NK-92 treated with Interleukin-12 subunit alpha and Interleukin-12 subunit beta, amount 100 ng/mL, for 24 hours (cell line): ENCODE measurements around the gene MKNK2.
"Not testable (repeated sequence)": the region's sequence is repeated elsewhere in the genome, so short reads cannot be mapped to it uniquely, and the experiment has no call there.

Source experiments
- DNase-seq: peaks from one replicate; lab custom pipeline; 2025; lab: John Stamatoyannopoulos, UW

The MKNK2 gene

DNA sequence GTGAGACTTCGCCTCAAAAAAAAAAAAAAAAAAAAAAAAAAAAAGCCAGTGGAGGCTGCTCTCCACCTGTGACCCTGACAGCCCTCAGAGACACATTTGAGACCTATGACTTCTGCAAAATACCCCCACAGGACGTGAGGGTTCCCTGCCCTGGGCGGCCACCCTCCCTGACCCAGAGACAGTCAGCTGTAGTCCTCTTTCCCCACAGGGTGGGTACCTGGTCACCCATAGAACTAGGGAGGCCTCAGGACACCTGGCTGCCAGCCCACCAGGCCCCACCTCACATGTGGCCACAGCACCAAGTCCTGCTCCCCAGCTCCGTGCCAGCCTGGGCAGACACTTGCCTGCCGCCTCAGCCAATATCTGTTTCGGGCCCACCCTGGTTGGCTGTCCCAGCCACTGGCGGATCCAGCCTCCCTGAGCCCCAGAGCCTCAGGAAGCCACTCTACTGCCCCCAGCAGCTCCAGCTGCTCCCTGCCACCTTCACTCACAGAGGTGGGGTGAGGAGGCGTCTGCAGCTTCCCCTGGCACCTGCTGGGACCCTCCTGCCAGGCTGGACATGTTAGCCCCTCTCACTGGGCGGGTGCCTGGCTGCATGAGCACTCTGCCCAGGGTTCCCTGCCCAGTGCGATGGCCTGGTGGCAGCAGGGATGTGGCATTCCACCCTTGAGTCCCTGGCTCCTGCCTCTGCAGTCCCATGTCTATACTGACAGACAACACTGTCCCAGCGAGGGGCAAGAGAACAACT lies 6.9 kb downstream of the MKNK2 start:
- DNase-seq = no peak

DNA sequence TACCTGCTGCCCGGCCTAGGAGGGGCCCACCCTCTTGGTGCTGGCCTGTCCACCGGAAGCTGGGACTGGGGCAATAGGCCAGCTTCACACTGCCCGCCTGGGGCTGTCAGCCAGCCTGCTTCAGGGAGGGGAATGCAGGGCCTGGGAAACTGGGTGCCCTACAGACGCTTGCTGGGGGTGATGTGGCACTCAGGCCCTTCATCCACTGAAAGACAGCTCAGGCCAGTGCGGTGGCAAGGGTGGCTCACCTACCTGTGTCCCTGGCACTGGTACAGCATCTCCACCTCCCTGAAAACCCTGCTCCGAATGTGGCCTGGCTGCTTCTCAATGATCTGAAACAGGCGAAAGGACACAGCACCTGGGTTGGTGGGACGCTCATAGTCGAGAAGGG lies 7.8 kb downstream of the MKNK2 start:
- no peak for DNase-seq

DNA sequence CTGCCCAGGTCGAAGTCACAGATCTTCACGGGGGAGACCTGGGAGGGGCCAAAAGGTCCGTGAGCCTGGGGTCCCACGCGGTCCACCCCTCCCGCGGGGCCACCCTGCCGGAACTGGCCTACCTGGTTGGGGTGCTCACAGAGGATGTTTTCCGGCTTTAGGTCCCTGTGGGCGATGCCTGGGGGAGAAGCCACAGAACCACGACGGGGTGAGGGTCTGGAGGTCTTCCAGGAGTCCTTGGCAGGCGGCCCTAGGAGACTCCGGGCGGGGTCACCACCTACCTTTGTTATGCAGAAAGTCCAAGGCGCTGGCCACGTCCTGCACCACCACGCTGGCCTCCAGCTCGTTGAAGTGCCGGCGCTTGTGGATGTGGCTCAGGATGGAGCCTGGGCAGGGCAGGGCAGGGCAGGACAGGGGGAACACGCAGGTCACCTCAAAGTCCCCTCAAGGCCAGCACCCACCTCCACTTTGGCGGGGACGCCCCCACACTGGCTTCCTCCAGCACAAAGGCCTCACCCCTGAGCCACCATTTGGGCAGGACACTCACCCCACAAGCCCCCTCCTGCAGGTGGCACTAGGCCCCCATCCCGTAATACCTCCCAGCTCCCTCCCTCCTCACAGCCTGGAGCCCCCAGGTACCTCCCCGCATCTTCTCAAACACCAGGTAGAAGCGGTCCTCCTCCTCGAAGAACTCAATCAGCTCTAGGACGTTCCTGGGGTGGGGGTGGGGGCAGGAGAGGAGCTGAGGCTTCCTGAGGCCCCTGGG lies 8.4 kb downstream of the MKNK2 start:
- no peak for DNase-seq

DNA sequence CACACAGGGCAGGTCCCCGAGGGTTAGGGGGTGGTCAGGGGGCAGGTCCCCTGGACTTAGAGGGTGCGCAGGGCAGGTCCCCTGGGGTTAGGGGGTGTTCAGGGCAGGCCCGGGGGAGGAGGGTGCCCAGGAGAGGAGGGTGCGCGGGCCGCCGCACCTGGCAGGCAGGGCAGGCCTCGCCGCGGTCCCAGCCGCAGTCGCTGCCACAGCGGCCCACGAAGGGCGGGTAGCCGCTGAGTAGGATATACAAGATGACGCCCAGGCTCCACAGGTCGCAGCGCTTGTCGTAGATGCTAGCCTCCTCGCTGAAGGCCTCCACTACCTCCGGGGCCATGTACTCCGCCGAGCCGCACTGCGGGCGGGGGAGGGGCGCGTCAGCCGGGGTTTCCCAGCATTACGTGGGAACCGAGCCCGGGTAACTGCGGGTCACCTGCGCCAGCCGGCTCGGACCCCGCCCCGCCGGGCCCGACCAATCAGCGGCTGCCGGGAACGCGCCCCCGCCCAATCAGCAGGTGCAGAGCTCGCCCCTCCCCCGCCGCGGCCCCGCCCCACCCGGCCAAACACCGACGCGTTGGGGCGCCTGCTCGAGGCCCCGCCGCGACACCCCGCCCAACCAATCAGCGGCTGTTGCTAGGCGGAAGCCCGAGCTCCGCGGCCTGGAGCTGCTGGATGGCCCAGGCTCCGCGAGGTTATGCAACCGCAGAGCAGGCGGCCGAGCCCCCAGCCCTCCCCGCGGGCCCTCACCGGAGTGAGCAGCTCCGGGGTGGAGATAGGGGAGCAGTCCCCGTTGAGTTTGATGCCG lies 9.2 kb downstream of the MKNK2 start:
- peak; percentile 97 for DNase-seq

DNA sequence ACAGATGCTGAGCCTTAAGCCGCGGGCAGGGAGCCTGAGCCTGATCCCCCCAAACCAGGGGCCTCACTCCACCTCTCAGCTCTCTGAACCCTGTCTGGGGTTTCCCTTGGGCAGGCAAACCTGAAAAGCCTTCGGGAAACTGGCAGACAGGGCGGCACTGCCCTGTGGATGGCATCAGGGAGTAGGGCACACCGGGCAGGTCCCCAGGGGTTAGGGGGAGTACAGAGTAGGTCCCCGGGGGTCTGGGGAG lies 9.7 kb downstream of the MKNK2 start:
- no peak for DNase-seq

DNA sequence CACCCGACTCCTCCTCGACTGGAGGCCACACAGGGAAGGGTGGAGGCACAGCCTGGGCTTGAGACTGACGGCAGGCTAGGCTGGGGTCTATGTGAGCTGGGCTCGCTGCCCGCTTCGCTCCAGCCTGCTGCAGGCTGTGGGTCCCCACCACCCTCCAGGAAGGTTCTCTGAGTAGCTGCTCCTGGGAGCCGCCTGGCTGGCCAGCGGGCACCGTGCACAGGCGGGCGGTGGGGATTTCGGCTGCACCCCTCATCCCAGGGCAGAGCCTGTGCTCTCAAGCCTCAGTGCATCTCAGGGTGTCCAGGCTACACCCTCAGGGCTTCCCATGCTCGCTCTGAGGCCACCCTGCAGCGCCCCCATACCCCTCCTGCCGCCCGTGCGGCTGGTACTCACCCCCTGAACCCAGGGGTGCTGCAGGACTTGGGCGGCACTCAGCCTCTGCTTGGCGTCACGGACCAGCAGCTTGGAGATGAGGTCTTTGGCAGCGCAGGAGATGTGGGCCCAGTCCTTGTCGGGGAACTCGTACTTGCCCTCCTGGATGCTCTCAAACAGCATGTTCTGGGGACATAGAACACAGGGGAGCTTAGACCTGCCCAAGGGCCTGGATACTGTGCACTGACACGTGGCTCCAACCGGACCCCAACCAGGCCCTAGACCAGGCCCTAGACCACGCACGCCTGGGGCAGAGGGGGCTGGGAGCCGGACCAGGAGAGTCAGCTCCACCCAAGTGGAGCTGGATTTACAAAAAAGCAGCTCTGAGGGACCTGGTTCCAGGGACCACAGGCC lies 10.2 kb downstream of the MKNK2 start:
- DNase-seq = no peak

DNA sequence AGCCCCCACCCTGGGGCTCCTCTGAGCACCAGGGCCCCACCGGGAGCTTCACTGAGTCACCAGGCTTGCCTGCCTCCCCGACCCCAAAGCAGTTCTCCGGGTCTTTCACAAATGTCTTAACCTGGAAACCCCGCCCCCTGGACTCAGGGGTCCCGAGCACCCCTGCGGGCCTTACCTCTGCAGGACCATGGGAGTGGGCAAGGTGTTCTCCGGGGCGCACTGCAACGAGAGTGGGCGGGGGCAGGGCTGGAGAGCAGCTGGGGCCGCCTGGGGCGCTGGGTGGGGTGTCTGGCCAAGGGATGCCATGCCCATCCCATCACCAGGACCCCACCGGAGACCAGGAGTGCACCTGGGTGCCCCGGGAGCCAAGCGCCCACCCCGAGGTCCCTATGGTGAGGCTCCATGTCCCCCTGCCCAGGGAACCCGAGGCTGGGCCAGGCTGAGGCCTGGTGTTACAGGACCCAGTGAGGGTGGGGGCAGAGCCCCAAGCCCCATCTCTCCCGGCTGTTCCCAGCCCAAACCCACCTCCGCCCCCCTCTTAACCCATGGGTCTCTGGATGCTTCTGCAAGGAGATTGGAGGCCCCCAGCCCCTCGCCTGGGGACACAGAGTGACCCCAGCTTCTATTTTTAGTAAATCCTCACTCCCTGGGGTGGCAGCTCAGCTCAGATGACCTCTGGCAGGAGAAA lies 10.9 kb downstream of the MKNK2 start:
- no peak for DNase-seq

DNA sequence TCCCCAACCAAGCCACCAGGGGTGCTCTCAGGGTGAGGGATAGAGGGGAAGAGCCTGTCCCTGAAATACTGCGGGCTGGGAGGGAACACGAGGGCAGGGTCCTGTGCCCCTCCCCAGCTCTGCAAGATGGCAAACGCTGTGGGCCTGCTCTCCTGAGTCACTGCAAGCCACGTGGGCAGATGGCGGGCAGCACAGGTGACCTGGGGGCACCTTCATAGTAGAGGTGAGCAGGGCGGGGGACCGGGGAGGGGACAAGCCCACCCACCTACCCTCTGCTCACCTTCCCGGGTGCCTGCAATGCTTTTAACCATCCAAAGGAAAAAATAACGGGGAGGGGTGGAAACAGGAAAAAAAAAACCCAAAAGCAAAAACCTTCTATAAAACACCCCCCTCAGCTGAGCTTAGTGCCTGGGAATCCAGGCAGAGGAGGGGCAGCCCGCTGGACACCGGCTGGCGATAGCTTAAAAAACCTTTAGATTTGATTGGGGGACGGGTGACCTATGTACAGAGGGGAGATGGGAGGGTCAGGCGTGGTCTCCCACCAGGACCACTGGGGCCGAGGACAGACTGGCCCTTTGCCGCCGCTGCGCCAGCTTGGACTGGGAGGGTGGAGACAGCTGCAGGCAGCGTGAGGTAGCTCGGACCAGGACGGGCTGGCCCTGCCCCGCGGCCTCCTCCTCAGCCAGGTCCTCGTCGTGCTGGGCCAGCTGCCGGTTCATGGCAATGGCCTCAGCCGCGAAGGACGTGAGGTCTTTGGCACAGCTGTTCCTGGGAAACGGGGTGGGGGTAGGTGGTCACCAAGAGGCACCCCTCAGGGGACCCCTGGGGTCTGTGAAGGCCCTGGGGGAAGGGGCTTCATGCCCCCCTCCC lies 11.7 kb downstream of the MKNK2 start:
- DNase-seq = no peak

DNA sequence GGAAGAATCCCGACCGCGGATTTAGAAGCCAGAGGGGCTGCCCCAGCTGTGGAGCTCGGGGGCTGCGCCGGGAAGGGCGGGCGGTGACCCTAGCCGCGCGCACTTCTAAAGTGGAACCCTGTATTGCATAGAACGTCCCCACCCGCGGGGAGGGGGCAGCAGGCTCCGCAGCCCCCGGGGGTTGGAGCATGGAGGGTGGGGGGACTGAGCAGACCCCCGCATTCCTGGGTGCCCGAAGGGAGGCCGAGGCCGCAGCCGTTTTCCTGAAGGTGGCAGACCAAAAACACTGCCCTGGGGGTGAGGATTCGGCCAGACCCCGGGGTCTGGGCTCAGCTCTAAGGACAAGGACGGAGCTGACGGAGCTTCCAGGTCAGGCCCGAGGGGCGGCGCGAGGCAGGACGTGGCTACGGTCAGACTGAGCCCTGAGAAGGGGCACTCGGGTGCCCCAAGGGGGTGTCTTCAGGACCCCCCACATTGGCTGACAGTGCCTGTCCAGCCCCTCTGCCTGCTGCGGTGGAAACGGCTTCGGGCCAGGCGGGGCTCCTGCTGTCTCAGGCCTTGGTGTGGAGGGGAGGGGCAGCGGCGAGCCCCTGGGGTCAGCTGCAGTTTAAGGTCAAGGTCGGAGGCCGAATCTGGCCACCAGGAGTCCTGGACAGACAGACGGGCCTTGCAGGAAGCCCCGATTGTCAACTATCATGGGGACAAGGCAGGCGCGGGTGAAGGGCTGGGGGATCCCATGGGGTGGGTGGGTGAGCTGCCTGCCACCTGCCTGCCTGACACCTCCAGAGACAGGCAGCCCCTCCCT lies 12.6 kb downstream of the MKNK2 start:
- DNase-seq = no peak

DNA sequence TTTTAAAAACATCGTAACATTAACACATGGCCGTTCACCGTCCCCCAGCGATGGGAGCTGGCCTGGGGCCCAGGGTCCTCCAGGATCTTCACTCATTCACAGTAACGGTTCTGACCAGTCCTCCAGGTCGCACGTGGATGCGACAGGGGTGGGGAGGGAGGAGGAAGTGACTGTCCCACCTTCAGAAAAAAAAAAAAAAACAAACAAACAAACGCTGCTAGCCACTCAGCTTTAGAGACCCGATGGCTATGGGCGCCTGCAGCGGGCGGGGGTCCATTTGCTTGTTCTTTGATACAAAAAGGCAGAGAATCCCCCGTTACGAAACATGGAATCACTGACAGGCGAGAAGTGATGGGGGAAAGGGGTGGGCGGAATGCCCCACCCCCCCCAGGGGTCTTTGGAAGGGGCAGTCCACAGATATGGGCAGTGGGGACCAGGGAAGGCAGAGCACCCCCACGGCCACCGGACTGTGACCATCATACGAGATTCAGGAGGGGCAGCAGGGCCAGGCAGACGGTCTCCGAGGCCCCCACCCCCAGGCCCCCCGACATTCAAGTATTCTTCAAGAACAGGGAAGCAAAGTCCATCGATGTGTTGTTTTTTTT lies 13.3 kb downstream of the MKNK2 start:
- DNase-seq = no peak

DNA sequence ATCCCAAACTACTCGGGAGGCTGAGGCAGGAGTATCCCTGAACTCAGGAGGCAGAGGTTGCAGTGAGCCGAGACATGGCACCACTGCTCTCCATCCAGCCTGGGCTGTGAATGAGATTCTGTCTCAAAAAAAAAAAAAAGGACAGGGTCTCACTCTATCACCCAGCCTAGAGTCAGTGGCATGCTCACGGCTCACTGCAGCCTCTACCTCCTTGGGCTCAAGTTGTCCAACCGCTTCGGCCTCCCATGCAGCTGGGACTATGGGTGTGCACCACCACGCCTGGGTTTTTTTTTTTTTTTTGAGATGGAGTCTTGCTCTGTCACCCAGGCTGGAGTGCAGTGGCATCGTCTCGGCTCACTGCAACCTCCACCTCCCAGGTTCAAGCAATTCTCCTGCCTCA lies 14.6 kb downstream of the MKNK2 start:
- no peak for DNase-seq

DNA sequence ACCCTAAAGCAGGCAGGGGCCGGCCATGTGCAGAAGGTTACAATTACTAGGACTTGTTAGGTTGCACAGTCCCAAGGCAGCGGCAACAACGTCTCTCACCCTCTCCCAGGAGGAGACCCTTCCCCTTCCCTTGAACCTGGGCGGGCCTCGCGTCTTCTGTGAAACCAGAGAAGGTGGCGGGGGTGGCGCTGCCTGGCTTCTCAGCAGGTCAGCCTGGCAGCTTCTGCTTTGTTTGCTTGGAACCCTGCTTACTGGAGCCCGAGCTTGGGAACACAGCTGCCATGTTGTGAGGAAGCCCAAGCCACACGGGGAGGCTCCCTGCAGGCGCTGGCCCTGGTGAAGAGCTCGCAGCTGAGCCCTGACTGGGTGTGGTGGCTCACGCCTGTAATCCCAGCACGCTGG lies 15.5 kb downstream of the MKNK2 start:
- no peak for DNase-seq

DNA sequence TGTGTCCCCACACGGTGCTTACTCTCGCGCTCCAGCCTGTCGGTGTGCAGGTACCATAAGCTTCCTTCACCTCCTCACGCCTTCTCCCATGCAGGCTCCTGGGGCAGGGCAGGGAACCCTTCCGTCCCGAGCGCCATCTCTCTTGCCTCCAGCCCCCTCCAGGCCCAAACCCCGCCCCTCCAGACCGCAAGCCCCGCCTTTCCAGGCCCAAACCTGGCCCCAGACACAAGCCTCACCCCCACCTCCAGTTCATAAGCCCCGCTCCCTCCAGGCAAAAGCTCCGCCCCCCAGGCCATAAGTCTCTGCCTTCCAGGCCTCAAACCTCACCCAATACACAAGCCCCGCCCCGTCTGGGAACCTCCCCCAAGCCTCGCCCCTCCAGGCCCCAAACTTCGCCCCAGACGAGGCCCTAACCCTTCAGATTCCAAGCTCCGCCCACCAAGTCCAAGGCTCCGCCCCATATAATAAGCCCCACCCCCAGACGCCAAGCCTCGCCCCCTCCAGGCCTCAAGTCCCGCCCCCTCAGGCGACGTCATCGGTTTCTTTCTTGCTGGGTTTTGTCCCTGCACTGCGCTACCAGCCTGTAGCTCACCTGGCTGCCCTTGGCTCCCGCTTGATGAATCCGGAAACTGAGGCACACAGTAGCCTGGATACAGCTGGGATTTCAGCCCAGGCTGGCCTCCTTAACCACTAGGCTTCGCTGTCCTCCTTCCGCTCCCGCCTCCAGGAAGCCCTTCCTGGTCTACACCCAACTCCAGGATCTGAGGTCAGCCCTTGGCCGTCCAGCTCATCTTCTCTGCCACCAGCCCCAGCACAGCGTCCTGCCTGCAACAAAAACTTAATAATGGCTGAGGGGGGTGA lies 16.1 kb downstream of the MKNK2 start:
- no peak for DNase-seq

DNA sequence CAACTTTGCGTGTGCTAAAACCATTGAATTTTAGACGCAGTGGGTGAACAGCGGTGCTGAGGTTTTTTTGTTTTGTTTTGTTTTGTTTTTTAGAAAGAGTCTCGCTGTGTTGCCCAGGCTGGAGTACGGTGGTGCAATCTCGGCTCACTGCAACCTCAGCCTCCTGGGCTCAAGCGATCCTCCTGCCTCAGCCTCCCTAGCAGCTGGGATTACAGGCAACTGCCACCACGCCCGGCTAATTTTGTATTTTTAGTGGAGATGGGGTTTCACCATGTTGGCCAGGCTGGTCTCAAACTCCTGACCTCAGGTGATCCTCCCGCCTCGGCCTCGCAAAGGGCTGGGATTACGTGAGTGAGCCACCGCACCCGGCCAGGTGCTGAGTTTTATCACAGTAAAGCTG lies 16.8 kb downstream of the MKNK2 start:
- not testable (repeated sequence) for DNase-seq

DNA sequence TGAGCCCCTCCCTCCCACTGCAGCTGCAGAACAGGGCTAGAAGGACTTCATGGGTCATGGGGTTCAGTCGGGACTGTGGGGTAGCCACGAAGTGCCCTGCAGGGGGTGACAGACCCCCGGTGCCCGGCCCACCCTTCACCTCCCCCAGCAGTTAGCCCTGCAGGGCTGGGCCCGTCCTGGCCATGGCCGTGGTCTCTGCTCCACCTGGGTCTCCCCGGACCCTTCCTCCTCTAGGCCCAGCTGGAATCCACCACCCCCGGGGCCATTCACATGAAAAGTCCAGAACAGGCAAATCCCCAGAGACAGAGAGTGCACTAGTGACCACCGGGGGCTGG lies 17.3 kb downstream of the MKNK2 start:
- no peak for DNase-seq

DNA sequence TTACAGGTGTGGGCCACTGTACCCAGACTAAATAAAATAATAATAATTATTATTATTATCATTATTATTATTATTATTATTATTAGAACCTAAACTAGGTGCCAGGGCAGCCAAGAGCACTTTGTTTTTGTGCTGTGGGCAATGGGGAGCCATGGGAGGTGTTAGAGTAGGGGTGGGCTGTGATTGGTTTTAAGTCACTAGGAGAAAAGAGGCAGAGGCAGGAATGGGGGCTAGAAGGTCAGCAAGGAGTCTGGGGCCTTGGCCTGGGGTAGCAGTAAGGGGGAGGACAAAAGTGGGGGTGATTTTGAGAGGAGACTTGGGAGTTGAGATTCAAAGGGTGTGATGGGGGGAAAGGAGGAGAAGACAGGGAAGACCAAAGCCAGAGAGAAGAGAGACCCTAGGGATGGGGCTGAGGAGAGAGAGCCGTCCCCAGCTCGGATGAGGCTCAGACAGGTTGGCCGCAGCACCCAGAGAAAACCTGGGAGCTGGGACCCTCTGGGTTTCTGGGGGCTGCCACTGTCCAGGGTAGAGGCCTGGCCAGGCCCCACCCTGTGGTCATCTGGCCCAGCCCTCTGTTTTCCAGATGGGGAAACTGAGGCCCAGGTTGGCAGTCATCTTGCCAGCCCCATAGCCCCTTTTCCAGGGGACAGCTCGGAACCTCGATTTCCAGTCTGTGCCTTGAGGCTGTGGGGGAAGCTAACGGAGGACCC lies 17.8 kb downstream of the MKNK2 start:
- DNase-seq = no peak

DNA sequence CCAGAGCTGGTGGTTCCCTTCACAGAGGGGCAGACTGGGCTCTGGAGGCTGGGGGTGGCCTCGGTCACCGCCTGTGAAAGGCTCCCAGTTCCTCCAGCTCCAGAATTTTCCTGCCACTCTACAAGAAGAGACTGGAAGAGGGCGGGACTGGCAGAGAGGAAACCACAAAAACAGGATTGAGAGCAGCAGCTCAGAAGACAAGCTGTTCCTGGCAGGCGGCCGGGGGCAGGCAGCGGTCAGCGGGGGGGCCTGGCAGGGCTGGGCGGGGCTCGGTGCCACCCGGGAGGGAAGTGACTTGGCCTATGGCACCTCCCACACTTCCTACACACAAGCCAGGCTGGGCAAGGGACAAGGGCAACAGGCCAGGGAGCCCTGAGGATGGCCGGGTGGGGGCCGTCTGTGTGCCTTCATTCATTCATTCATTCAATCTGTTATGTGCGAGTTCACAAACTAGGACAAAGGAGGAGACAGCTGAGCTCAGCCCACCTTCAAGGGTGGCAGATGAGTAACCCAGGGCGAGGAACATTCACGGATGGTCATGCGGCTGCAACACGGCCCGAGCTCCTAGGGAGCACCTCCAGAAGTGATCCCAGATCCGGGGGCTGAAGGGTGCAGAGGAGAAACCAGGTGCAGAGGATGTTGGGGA lies 18.6 kb downstream of the MKNK2 start:
- no peak for DNase-seq

DNA sequence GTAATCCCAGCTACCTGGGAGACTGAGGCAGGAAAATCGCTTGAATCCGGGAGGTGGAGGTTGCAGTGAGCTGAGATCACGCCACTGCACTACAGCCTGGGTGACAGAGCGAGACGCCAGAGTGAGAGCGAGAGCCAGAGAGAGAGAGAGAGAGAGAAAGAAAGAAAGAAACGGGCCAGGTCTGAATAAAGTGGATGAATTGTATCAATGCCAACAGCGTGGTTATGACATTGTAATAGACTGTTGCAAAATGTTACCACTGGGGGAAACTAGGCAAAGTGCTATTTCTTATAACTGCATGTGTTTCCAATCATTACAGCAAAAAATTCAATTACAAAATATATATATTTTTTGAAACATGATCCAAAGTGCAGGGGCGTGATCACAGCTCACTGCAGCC lies 23.7 kb downstream of the MKNK2 start:
- DNase-seq = no peak
